GM19193 (cell line): ENCODE measurements around the gene CDX1.

Experiments used
- POLR2A ChIP-seq: IDR thresholded peaks from 4 replicates; pipeline ENCODE4 v1.6.1; 2011; ENCODE audit not compliant: insufficient read depth, insufficient read length; ENCODE audit errors: extremely low read depth

CDX1 gene

GRCh38 chr5:150138551-150139265, 27.9 kb upstream of the CDX1 start:
- no peak for TF ChIP-seq POLR2A

GRCh38 chr5:150139334-150139733, 27.2 kb upstream of the CDX1 start:
- no peak for TF ChIP-seq POLR2A

- TF ChIP-seq POLR2A, result no peak
These were observed 25.7 kb upstream of the CDX1 start for GRCh38 chr5:150140830-150141229.

GRCh38 chr5:150141544-150142184, 24.9 kb upstream of the CDX1 start:
- no peak for TF ChIP-seq POLR2A

- no peak for TF ChIP-seq POLR2A
These were observed 24.2 kb upstream of the CDX1 start for GRCh38 chr5:150142185-150142958.

- no peak for TF ChIP-seq POLR2A
These were observed 23.6 kb upstream of the CDX1 start for GRCh38 chr5:150142959-150143349.

GRCh38 chr5:150143350-150144245, 23.0 kb upstream of the CDX1 start:
- TF ChIP-seq POLR2A, result no peak

GRCh38 chr5:150144246-150144801, 22.3 kb upstream of the CDX1 start:
- TF ChIP-seq POLR2A, result no peak

- TF ChIP-seq POLR2A, result no peak
These were observed 21.7 kb upstream of the CDX1 start for GRCh38 chr5:150144879-150145278.

- no peak for TF ChIP-seq POLR2A
These were observed 20.3 kb upstream of the CDX1 start for GRCh38 chr5:150146235-150146634.

- no peak for TF ChIP-seq POLR2A
These were observed 19.5 kb upstream of the CDX1 start for GRCh38 chr5:150146862-150147601.

GRCh38 chr5:150147670-150148069, 18.9 kb upstream of the CDX1 start:
- no peak for TF ChIP-seq POLR2A

- no peak for TF ChIP-seq POLR2A
These were observed 18.3 kb upstream of the CDX1 start for GRCh38 chr5:150148117-150148927.
